NCI-H446 (cell line): ENCODE results near the gene KEL.

Experiments
- DNase-seq, 2 experiments: peaks; one replicate each; lab custom pipeline; 2025; lab: John Stamatoyannopoulos, UW

Gene KEL

GRCh38 chr7:142898377-142899170 lies 63.6 kb downstream of the KEL start:
- no peak for DNase-seq

DNA sequence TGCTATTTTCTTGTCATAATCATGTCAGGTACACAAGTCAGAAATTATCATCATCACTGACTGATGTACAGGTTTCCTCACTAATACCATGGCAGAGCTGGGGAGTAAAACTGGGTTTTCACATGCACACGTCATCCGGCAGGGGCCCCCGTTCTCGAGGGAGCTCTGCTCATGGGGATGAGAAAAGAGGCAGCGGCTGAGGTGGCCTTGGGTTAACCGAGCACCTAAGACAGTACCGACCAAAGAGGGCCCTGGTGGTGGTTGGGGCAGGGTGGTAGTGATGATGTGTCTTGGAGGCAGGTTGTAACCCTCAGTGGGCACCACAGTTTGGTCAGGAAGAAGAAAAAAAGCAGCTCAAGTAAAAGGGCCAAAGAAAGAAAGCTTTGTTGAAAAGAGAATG lies 64.5 kb downstream of the KEL start:
- DNase-seq: no peak

- no peak for DNase-seq
Measured at GRCh38 chr7:142896741-142897379, 65.3 kb downstream of the KEL start.

GRCh38 chr7:142896151-142896550 lies 66.0 kb downstream of the KEL start:
- no peak for DNase-seq

- no peak for DNase-seq
Measured at GRCh38 chr7:142894985-142895593, 67.1 kb downstream of the KEL start.

GRCh38 chr7:142894112-142894984 lies 67.8 kb downstream of the KEL start:
- no peak for DNase-seq

GRCh38 chr7:142892951-142893350 lies 69.2 kb downstream of the KEL start:
- DNase-seq: no peak

GRCh38 chr7:142891490-142892082 lies 70.6 kb downstream of the KEL start:
- DNase-seq: no peak
